CD4-positive, alpha-beta memory T cell (primary cell): Measurements from ENCODE around the gene MOB3B. TPM values are rescaled to one million over a fixed set of nuclear protein-coding genes. Genes with fewer than 3 reads are reported as not detected.

ENCODE experiments used
- CTCF ChIA-PET: fragments of 350-600 bp; sonication (Branson Sonifier 250); formaldehyde crosslinking; loops from one replicate; lab custom pipeline; 2021; ENCODE audit warnings: inconsistent platforms; ENCODE audit not compliant: partially characterized antibody; lab: Charles Lee
- POLR2A ChIA-PET: fragments of 350-600 bp; sonication (Branson Sonifier 250); formaldehyde crosslinking; loops from one replicate; lab custom pipeline; 2021; ENCODE audit not compliant: partially characterized antibody; lab: Charles Lee
- DNase-seq, 5 donors: peaks; one replicate each; pipeline versions ENCODE4 v3.0.0 to v3.0.0-alpha.2; 2020 to 2022; ENCODE audit warnings: mixed read lengths in 1 of 5
- H3K27ac ChIP-seq: one replicate; pipeline ENCODE4 v1.7.0; 2013; ENCODE audit warnings: low read depth, low read length
- H3K27me3 ChIP-seq: 2 replicates; pipeline ENCODE4 v1.7.0; 2013; ENCODE audit warnings: mild to moderate bottlenecking, low read length, moderate library complexity; ENCODE audit not compliant: insufficient read depth
- H3K36me3 ChIP-seq: 2 replicates; pipeline ENCODE4 v1.7.0; 2013; ENCODE audit warnings: mild to moderate bottlenecking, low read length, moderate library complexity; ENCODE audit not compliant: insufficient read depth
- H3K4me1 ChIP-seq: 2 replicates; pipeline ENCODE4 v1.7.0; 2013; ENCODE audit warnings: mild to moderate bottlenecking, low read length, moderate library complexity; ENCODE audit not compliant: insufficient read depth
- H3K4me3 ChIP-seq, 2 donors: one replicate each; pipeline ENCODE4 v1.7.0; 2013; ENCODE audit warnings: low read length in 2 of 2, mild to moderate bottlenecking in 1 of 2
- H3K9me3 ChIP-seq, 2 donors: one replicate each; pipeline ENCODE4 v1.7.0; 2013; ENCODE audit warnings: low read length in 2 of 2, control low read depth in 1 of 2; ENCODE audit not compliant: control insufficient read depth in 1 of 2
- H3K27ac Mint-ChIP-seq, 7 donors: one replicate each; pipeline ENCODE4 v1.8.0; 2020 to 2021; ENCODE audit warnings: mixed read lengths in 7 of 7, mild to moderate bottlenecking in 6 of 7, inconsistent platforms in 3 of 7, moderate library complexity in 3 of 7
- H3K27me3 Mint-ChIP-seq, 2 donors: one replicate each; pipeline ENCODE4 v1.8.0; 2020 to 2021; ENCODE audit warnings: mixed read lengths in 2 of 2
- H3K36me3 Mint-ChIP-seq, 2 donors: one replicate each; pipeline ENCODE4 v1.8.0; 2020 to 2021; ENCODE audit warnings: mixed read lengths in 2 of 2, inconsistent platforms in 1 of 2, mild to moderate bottlenecking in 1 of 2
- H3K4me1 Mint-ChIP-seq, 4 donors: one replicate each; pipeline ENCODE4 v1.8.0; 2020 to 2021; ENCODE audit warnings: mixed read lengths in 4 of 4, mild to moderate bottlenecking in 1 of 4
- H3K4me3 Mint-ChIP-seq, 8 donors: one replicate each; pipeline ENCODE4 v1.8.0; 2020 to 2021; ENCODE audit warnings: mixed read lengths in 8 of 8, mild to moderate bottlenecking in 7 of 8, moderate library complexity in 6 of 8, inconsistent platforms in 3 of 8
- H3K9me3 Mint-ChIP-seq, 8 donors: one replicate each; pipeline ENCODE4 v1.8.0; 2020 to 2021; ENCODE audit warnings: mixed read lengths in 8 of 8, mild to moderate bottlenecking in 5 of 8, inconsistent platforms in 3 of 8, moderate library complexity in 1 of 8
- intact Hi-C: fragments of 100-400 bp; cut with micrococcal nuclease; formaldehyde crosslinking; loops from one replicate; pipeline ENCODE4 v1.15.1; 2023
- polyA plus RNA-seq, 2 donors: library from polyadenylated mRNA; unstranded; fragments of 300-500 nt; fragmentation: Illumina TruSeq; gene quantifications; one replicate each; pipeline ENCODE4 v1.2.3, GENCODE V29; 2021
- total RNA-seq, 2 experiments: library from RNA; stranded (reverse); gene quantifications; one replicate each; pipeline ENCODE4 v1.2.3, GENCODE V29; 2021

Gene MOB3B
- total and polyA plus RNA-seq, 4 experiments from 2014 or later, result 0.05 to 0.64 (median 0.34) TPM

DNA sequence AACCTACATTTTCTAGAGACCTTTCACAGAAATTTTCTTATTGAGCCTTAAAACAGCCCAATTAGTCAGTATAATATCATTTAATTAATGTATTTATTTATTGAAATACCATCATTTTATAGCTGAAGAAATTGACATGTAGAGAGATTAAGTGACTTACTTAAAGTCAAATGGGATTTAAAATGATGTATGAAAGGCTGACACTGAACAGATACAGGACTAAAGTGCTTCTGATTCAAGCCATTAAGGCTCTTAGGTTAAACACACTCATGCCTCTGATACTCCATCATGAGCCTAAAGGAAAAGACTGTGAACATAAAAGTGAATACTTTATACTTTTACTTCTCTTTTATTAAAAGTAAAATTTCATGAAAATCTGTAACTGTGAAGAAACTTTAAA lies 30.8 kb upstream of the MOB3B start:
- no peaks in the 10 kb centered on the region for H3K9me3 Mint-ChIP-seq
- peaks cover 0 to 3% (median under 1%) of the 10 kb centered on the region in 4 donors for H3K4me1 Mint-ChIP-seq
- H3K36me3 Mint-ChIP-seq, result peaks cover 24 to 39% of the 10 kb centered on the region in 2 donors
- H3K36me3 ChIP-seq, result peaks cover 12% of the 10 kb centered on the region
- no peak overlapping the region for H3K27ac ChIP-seq
- no peaks in the 10 kb centered on the region for H3K4me1 ChIP-seq
- no peak overlapping the region for H3K4me3 Mint-ChIP-seq
- intact Hi-C loops, result no loop called here
- ChIA-PET POLR2A (interaction anchor here (3.1 kb wide), 1 partner anchor 13 kb away, joined by 12 read pairs; the partner anchor contains the start of gene C9orf72), CTCF (interaction anchor here (0.9 kb wide), 2 partner anchors 15 to 31 kb away, joined by 3 to 4 read pairs; partner anchors contain the start of gene MOB3B)
- no peaks in the 10 kb centered on the region for H3K27me3 Mint-ChIP-seq
- no peak for DNase-seq
- no peaks in the 10 kb centered on the region for H3K9me3 ChIP-seq
- H3K27ac Mint-ChIP-seq, result no peak overlapping the region
- H3K27me3 ChIP-seq, result no peaks in the 10 kb centered on the region
- H3K4me3 ChIP-seq, result no peak overlapping the region

DNA sequence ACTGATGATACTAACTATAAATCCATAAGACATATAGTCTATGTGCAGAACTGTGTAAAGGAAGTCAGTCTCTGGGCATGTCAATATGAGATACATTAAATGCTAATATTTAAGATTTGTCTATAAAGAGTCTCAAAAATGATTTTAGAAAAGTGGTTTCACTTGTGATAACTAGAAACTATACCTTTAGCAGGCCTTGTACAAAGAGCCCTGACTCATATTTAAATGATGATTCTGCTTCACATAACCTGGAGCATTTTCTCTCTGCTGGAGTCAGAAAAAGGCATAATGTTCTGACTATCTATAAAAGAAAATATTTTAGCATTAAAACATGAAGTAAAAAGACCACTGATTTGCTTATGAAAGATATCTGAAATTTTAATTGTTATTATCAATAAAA lies 28.7 kb upstream of the MOB3B start:
- Mint-ChIP-seq H3K4me1 (peaks cover 0 to 2% (median 0%) of the 10 kb centered on the region in 4 donors), H3K4me3 (no peak overlapping the region), H3K9me3 (peaks cover 0 to under 1% (median 0%) of the 10 kb centered on the region in 8 donors), H3K27me3 (no peaks in the 10 kb centered on the region), H3K36me3 (peaks cover 29 to 48% of the 10 kb centered on the region in 2 donors), H3K27ac (no peak overlapping the region)
- ChIA-PET POLR2A (interaction anchor here (0.9 kb wide), 1 partner anchor 15 kb away, joined by 3 read pairs; no protein-coding TSS in a partner anchor), CTCF (no interaction called here)
- Histone ChIP-seq H3K27ac (no peak overlapping the region), H3K4me1 (no peaks in the 10 kb centered on the region), H3K36me3 (peaks cover 12% of the 10 kb centered on the region), H3K27me3 (no peaks in the 10 kb centered on the region), H3K4me3 (no peak overlapping the region), H3K9me3 (no peaks in the 10 kb centered on the region)
- intact Hi-C loops, result no loop called here
- DNase-seq, result no peak

DNA sequence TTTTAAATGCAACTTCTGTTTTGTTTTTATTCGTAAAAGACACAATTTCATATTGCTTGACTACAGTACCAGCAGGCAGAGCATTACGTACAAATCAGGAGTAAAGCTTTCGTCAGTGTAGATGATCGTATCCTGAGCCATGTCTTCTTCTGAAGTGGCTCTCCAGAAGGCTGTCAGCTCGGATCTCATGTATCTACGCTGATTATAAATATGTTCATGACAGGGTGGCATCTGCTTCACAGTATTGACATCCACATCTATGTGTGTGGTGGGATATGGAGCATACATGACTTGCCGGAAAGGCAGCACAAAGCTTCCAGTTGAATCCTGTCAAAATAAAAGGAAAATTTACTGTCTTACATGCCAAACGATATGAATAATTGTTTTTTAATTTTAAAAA lies 26.9 kb upstream of the MOB3B start:
- Histone ChIP-seq H3K4me3 (no peak overlapping the region), H3K27ac (no peak overlapping the region), H3K9me3 (no peaks in the 10 kb centered on the region), H3K36me3 (peaks cover 12% of the 10 kb centered on the region), H3K4me1 (no peaks in the 10 kb centered on the region), H3K27me3 (no peaks in the 10 kb centered on the region)
- DNase-seq, result no peak
- peaks cover 0 to 2% (median 0%) of the 10 kb centered on the region in 8 donors for H3K9me3 Mint-ChIP-seq
- intact Hi-C loops, result no loop called here
- ChIA-PET POLR2A (no interaction called here), CTCF (interaction anchor here (1.1 kb wide), 1 partner anchor 25 kb away, joined by 3 read pairs; no protein-coding TSS in a partner anchor)
- no peaks in the 10 kb centered on the region for H3K27me3 Mint-ChIP-seq
- H3K4me1 Mint-ChIP-seq, result peaks cover 0 to 2% (median 0%) of the 10 kb centered on the region in 4 donors
- H3K36me3 Mint-ChIP-seq, result peaks cover 33 to 56% of the 10 kb centered on the region in 2 donors
- H3K27ac Mint-ChIP-seq, result no peak overlapping the region
- no peak overlapping the region for H3K4me3 Mint-ChIP-seq

DNA sequence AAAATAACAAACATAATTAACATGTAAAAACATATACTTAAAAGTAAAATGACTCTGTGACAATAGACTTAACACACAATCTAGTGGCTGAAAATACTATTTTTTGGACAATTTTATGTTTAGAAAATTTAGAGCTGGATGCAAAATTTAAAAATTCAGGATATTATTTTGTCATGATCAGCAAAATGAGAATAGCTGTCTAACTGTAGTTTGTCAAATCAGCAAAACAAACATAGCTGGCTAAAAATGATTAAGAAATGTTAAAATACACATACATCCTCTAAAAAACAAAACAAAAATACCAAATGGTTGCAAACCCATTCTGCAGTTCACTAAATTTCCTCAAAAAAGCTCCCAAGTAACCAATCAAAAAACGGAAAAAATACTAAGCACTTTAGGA lies 25.1 kb upstream of the MOB3B start:
- ChIA-PET CTCF (no interaction called here), POLR2A (no interaction called here)
- no peaks in the 10 kb centered on the region for H3K27me3 Mint-ChIP-seq

DNA sequence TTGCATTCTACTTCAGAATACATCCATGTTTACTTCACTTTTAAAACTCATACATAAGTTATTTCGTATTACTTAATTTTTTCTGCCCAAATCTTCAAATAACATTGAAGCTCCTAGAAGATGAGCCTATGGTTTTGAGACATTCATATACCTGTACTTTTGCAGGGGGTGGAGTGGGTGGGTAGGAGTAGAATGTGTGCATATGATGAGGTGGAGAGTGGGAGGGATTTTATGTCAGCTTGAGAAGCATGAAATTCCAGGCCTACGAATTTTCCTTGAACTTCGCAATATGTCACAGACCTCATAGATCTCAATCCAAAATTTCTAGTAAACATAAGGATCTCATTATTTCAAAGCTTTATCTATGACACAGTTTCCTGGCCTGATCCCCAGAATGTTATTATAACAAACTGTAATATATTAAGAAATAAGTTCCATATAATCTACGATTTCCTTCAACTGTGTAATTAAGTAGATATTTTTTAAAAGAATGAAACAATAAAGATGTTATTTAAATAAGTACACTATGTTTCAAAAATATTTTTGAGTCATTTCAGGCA lies 19.7 kb upstream of the MOB3B start:
- no peaks in the 10 kb centered on the region for H3K9me3 ChIP-seq
- Mint-ChIP-seq H3K27me3 (no peaks in the 10 kb centered on the region), H3K9me3 (peaks cover 0 to 2% (median 0%) of the 10 kb centered on the region in 8 donors), H3K4me3 (no peak overlapping the region), H3K27ac (no peak overlapping the region), H3K36me3 (peaks cover 35 to 51% of the 10 kb centered on the region in 2 donors), H3K4me1 (peaks cover 0 to 3% (median under 1%) of the 10 kb centered on the region in 4 donors)
- H3K27me3 ChIP-seq, result no peaks in the 10 kb centered on the region
- H3K36me3 ChIP-seq, result peaks cover 4% of the 10 kb centered on the region
- H3K27ac ChIP-seq, result no peak overlapping the region
- CTCF ChIA-PET, result no interaction called here
- intact Hi-C loops, result no loop called here
- no peak for DNase-seq
- POLR2A ChIA-PET, result no interaction called here
- no peak overlapping the region for H3K4me3 ChIP-seq
- H3K4me1 ChIP-seq, result no peaks in the 10 kb centered on the region

More for the DNA sequence above, 25.1 kb upstream of the MOB3B start:
- H3K4me3 Mint-ChIP-seq, result no peak overlapping the region
- Histone ChIP-seq H3K9me3 (no peaks in the 10 kb centered on the region), H3K4me1 (no peaks in the 10 kb centered on the region), H3K36me3 (peaks cover 4% of the 10 kb centered on the region), H3K27me3 (no peaks in the 10 kb centered on the region), H3K27ac (no peak overlapping the region), H3K4me3 (no peak overlapping the region)
- DNase-seq, result no peak
- H3K4me1 Mint-ChIP-seq, result peaks cover 0 to 2% (median under 1%) of the 10 kb centered on the region in 4 donors
- intact Hi-C loops, result no loop called here
- no peak overlapping the region for H3K27ac Mint-ChIP-seq
- peaks cover 34 to 60% of the 10 kb centered on the region in 2 donors for H3K36me3 Mint-ChIP-seq
- H3K9me3 Mint-ChIP-seq, result peaks cover 0 to 2% (median 0%) of the 10 kb centered on the region in 8 donors

DNA sequence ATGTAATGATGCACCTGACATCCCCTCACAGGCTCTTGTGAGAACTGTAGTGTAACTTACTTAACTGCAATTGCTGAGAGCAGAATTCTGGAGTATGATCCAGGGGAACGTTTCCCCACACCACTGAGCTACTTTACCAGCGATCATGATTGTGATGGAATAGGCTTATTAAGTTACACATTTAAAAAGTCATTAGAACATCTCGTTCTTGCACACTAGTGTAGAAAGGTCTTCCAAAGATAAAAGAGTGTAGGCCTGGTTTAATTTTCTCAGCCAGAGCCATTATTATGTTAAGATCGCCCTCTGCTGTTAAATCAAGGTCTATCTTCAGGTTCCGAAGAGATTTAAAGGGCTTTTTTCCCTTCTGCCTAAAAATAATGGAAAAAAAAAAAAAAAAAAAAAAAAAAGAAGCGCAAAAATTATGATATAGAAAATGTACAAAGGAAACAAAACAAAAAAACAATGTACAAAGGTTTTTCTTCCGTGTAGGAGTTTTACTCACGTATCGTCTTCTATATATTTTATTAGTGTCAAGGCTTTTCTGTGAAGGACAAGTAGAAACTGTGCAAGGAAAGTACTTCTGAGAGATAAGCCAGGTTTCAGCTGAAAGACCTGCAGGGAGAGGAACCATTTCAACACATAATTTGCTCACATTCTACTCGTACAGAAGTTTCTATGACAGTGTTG lies 18.6 kb upstream of the MOB3B start:
- H3K9me3 Mint-ChIP-seq, result peaks cover 0 to under 1% (median 0%) of the 10 kb centered on the region in 8 donors
- no peaks in the 10 kb centered on the region for H3K27me3 Mint-ChIP-seq
- H3K27me3 ChIP-seq, result no peaks in the 10 kb centered on the region
- no peak overlapping the region for H3K27ac ChIP-seq
- CTCF ChIA-PET, result interaction anchor here (2.3 to 3.8 kb wide), 2 partner anchors 18 to 215 kb away, joined by 10 to 19 read pairs; partner anchors contain the start of gene MOB3B
- DNase-seq, result no peak
- H3K4me3 Mint-ChIP-seq, result no peak overlapping the region
- H3K27ac Mint-ChIP-seq, result no peak overlapping the region
- no peak overlapping the region for H3K4me3 ChIP-seq
- peaks cover 32 to 45% of the 10 kb centered on the region in 2 donors for H3K36me3 Mint-ChIP-seq
- POLR2A ChIA-PET, result no interaction called here
- H3K4me1 Mint-ChIP-seq, result peaks cover 0 to 1% (median under 1%) of the 10 kb centered on the region in 4 donors
- intact Hi-C loops, result loop anchor here (1.0 kb wide), 1 partner anchor 215 kb away; no protein-coding TSS in a partner anchor
- H3K36me3 ChIP-seq, result peaks cover 4% of the 10 kb centered on the region
- H3K9me3 ChIP-seq, result no peaks in the 10 kb centered on the region
- H3K4me1 ChIP-seq, result no peaks in the 10 kb centered on the region

DNA sequence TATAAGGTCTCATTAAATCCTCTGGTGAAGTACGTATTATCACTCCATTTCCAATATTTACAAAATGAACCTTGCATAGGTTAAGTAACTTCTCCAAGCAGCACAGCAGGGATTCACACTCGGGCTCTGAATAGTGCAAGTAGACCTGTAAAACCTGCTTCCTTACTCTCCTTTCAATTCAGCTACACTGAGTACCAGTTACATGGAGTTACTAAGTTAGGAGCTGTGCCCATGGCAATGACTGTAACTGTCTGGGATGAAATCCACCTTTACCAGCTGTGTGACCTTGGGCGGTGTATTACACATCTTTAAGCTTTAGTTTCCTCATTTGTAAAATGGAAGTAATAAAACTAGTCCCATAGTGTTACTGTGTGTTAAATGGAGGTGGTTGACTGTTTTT lies 15.9 kb upstream of the MOB3B start:
- no peak for DNase-seq
- Histone ChIP-seq H3K4me3 (no peak overlapping the region), H3K27ac (no peak overlapping the region), H3K36me3 (peaks cover 4% of the 10 kb centered on the region), H3K4me1 (no peaks in the 10 kb centered on the region), H3K9me3 (no peaks in the 10 kb centered on the region), H3K27me3 (no peaks in the 10 kb centered on the region)
- Mint-ChIP-seq H3K9me3 (no peaks in the 10 kb centered on the region), H3K27ac (no peak overlapping the region), H3K36me3 (peaks cover 36 to 38% of the 10 kb centered on the region in 2 donors), H3K4me1 (peaks cover 0 to 1% (median 0%) of the 10 kb centered on the region in 4 donors), H3K27me3 (no peaks in the 10 kb centered on the region), H3K4me3 (no peak overlapping the region)
- intact Hi-C loops, result no loop called here
- POLR2A ChIA-PET, result no interaction called here
- CTCF ChIA-PET, result interaction anchor here (0.6 to 3.8 kb wide), 4 partner anchors 15 to 189 kb away, joined by 3 to 19 read pairs (median 4); partner anchors contain the start of genes C9orf72 and MOB3B
